Measurements from ENCODE around the gene GPX3.

Gene GPX3

DNA sequence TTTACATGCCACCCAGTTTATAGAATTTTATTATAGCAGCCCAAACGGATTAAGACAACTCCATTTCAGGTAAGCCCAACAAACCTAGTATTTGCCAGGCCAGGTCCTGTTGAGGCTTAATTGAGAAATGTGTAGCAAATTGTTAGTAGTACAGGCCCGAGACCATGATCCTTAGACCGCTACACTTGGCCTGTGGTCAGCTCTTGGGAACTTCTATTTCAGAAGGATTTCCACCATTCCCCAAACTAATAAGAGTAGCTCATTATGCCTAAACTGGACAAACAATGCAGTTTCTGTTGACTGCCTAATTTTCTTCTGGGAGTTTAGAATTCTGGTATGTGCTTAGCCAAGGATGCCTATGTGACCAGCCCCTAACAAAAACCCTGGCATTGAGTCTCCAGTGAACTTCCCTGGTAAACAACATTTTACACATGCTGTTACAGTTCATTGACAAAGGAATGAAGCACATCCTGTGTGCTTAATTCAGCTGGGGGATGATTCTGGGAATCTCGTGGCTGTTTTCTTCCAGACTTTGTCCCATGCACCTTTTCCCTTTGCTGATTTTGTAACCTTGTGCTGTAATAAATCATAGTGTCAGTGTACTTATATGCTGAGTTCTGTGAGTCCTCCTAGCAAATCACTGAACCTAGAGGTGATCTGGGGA, 5.6 kb upstream of the GPX3 start:
- no peak for DNase-seq

DNA sequence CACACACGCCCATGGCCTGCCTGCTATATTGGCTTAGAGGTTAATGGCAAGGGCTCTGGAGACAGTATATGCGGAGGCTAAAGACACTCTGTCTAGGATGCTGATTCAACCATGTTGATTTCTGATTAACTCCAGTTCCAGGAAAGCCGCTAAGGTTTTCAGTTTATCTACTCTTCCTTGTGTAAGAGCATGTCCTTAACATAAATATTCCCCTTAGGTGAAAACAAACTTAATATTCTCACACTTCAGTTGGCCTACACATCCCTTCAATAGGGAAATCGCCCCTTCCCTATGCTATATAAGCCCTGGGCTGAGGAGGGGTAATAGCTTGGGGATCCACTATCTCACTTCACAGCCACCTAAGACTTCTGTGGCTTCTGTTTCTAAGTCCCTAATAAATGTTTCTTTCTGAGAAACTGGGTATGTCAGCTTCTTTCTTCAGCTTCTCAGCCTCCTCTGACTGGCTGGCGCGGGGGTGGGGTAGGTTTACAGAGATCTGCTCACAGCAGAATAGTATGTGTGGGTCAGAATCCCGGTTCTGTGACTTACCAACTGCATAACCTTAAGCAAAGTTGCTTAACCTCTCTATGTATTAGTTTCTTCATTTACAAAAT, 4.3 kb upstream of the GPX3 start:
- no peak for DNase-seq

GRCh38 chr5:151016700-151017099, 3.7 kb upstream of the GPX3 start:
- DNase-seq = no peak

- no peak for DNase-seq
These were observed 2.5 kb upstream of the GPX3 start for GRCh38 chr5:151017897-151018296.

DNA sequence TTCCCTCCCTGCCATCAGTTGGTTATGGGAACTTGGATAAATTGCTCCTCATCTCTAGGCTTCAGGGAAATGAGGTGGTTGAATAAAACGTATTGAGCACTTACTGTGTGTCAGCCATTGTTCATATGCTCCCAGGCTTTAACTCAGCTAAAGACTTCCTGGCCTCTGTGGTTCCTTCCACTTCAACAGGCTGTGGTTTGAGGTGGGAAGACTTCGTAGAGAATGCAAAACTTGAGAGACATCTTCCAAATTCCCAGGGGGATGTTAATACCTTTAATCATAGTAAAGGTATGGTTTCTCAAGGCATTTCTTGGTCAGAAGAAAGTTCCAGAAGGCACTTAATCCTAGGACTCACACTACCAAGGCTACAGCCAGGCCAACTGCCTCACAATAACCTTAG, 1.5 kb upstream of the GPX3 start:
- DNase-seq = no peak

DNA sequence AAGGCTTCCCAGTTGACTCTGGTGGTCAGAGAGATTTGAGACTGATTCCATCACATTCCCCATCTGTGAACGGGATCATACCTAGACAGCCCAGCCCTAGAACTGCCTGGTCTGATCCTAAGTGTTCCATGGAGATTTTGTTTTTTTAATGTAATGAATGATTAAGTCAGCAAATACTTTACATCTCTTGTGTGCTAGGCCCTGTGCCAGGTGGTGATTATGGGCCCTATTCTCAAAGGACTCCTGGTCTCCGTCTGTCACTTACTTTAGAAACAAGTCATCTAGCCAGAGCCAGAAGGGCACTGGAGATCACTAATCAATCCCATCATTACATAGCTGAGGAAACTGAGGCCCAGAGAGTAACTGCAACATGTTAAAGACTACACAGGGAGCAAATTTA, 1.1 kb upstream of the GPX3 start:
- DNase-seq = no peak

GRCh38 chr5:151021746-151022145, 1.4 kb downstream of the GPX3 start:
- DNase-seq = no peak

DNA sequence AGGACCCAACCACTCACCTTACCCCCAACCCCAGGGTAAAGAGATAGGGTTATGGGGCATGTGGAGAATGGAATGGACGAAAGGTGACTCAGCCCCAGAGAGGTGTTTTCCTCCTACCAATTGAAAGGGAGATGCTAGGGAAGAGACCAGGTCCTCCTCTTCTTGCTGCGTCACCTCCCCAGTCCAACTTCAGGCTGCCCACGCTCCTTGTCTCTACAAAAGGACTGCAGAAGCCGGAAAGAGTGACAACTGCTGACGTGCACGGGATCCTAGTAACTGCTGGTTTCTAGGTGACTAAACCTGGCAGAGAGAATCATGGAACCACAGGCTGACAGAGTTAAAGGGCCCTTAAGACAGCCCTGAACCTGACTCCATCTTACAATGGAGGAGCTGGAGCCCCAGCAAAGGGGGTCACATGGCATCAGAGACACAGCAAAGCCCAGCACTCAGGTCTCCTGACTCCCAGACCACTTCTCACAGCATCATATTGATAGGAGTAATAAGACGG, 2.2 kb downstream of the GPX3 start:
- no peak for DNase-seq

DNA sequence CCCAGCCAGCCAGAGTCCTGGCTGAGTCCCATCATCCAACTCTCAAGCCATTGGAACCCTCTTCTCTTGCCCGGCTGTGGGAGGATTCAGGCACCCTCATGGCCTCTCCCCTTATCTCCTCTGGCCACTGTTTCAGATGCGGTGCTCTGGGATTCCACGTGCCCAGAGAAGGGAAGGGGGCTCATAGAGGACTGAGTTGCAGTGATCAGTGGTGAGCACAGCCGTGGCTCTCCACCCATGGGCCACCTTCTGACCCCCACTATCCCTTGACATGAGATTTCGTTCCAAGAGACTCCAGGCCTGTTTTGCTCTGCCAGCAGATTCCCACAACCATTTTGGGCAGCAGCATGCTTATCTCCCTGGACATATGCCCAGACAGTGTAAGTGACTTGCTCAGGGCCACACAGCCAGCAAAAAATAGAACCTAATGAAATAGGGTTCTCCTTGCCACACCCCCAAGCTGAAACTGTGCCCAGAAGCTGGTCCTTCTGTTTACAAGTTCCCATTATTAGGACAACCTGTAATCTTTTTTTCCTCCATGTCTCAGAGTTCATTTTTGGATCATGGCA, 2.7 kb downstream of the GPX3 start:
- no peak for DNase-seq

GRCh38 chr5:151023651-151024050, 3.3 kb downstream of the GPX3 start:
- DNase-seq = no peak

- no peak for DNase-seq
These were observed 4.3 kb downstream of the GPX3 start for GRCh38 chr5:151024440-151025249.

- no peak for DNase-seq
These were observed 4.8 kb downstream of the GPX3 start for GRCh38 chr5:151025250-151025606.

DNA sequence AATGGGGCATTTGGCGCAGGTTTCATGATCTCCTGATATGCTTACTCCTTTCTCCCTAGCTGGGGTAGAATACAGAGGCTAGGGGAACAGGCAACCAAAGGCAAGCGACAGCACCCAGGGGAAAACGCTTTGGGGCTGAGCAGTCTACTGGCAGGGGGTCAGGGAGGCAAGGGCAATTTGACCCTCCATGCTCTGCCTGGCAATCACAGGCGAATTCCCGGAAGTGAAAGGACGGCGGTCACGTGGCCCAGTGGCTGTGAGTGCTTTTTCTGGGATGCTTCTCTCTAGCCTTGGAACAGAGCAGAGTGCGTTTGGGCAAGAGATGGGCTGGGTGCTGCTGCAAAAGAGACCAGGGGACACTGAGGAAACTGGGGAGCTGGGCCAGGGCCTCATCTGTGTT, 5.7 kb downstream of the GPX3 start:
- no peak for DNase-seq

DNA sequence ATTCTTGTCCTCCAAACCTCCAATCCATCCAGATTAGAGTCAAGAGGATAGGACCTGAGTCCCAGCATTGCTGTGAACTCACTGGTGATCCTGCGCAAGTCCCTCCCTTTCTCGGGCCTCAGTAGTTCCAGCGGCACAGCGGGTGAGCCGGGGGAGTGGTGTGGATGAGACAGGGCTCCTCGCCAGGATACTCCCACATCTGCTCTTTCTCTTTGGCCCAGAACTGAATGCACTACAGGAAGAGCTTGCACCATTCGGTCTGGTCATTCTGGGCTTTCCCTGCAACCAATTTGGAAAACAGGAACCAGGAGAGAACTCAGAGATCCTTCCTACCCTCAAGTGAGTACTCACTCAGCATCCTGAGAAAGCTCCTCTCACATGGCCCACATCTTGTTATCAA, 6.3 kb downstream of the GPX3 start:
- DNase-seq = no peak

DNA sequence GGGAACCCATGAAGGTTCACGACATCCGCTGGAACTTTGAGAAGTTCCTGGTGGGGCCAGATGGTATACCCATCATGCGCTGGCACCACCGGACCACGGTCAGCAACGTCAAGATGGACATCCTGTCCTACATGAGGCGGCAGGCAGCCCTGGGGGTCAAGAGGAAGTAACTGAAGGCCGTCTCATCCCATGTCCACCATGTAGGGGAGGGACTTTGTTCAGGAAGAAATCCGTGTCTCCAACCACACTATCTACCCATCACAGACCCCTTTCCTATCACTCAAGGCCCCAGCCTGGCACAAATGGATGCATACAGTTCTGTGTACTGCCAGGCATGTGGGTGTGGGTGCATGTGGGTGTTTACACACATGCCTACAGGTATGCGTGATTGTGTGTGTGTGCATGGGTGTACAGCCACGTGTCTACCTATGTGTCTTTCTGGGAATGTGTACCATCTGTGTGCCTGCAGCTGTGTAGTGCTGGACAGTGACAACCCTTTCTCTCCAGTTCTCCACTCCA, 7.6 kb downstream of the GPX3 start:
- no peak for DNase-seq

GRCh38 chr5:151028717-151029116, 8.3 kb downstream of the GPX3 start:
- DNase-seq = no peak

DNA sequence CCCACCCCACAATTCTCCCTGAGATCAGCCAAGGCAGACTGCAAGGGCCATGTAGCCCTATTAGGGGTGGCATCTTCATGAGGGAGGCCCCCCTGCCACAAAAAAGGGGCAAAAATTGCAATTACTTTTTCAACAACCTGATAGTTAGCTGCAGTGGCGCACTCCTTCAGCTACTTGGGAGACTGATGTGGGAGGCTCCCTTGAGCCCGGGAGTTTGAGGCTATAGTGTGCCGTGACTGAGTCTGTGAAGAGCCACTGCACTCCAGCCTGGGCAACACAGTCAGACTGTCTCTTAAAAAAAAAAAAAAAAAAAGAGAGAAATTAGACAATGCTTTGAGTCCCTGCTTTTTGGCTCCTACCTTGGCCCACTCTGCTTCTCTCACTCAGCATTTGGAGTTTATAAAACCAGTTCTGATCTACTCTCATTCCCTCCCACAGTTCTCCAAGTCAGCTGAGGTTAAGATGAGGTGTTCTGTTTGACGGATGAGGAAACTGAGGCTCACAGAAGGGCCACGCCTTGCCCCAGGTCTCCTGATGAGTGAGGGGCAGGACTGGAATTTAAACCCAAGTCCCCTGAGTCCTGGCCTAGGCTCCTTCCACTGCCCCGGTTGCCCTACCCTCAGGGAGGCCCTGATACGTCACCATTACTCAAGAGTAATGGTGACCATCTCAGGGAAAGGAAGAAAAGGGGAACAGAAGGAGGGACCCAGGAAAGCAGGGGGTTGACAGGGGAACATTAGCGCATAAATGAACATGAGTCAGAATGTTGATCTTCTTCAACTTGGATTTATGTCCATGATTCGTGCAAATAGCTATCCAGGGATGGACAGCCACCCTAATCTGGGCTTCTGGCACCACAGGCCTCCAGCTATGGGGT, 9.0 kb downstream of the GPX3 start:
- DNase-seq = no peak

DNA sequence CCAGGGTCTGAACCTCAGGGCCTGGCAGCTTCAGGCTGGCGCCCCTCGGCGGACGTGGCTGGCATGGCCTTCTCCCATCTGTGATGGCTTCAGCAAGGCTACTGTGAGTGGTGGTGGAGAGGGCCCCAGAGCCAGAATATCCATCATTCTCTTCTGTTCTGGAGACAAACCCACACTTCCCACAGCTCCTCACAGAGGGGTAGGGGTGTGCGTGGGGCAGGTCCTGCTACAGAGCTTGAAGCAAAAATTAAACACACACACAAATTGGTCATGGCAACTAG, 9.6 kb downstream of the GPX3 start:
- DNase-seq = no peak

GRCh38 chr5:151030379-151030778, 10.0 kb downstream of the GPX3 start:
- no peak for DNase-seq

GRCh38 chr5:151031554-151031953, 11.2 kb downstream of the GPX3 start:
- DNase-seq = no peak

- DNase-seq = no peak
These were observed 13.0 kb downstream of the GPX3 start for GRCh38 chr5:151033217-151033934.
